ENCODE measurements around the gene FHL1.

DNA sequence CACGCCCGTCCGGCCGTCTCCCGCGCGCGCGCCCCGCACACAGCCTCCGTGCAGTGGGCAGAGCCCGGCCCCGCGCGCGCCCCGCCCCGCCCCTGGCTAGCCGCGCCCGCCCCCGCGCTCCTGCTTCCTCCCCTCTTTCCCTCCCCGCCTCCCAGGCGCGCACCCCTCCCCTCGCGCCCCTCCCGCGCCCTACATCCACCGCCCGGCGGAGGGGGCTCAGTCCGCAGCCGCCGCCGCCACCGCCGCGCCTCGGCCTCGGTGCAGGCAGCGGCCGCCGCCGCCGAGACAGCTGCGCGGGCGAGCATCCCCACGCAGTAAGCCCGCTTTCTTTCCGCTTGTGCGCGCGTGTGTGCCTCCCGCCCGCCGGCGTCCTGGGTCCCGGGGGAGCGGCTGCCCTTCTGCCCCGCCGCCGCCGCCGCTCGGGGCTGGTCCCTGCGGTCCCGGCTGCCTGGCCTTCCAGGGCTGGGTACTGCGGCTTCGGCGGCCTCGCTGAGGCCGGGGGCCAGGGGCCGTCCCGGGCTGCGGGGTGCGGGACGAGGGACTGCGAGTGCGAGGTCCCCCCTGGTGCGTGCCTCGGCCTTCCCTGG, at the start of gene FHL1:
- no peak for TF ChIP-seq CTCF (IDR thresholded peaks at IDR 0.05; ENCODE audit: low read depth, low read length, missing input control)
- TF ChIP-seq RXRA (IDR thresholded peaks at IDR 0.05), result no peak
- TF ChIP-seq YY1 (IDR thresholded peaks at IDR 0.05), result no peak
- TF ChIP-seq MAX (IDR thresholded peaks at IDR 0.05), result no peak
- no peak for TF ChIP-seq JUND (IDR thresholded peaks at IDR 0.05)
- TF ChIP-seq RAD21 (IDR thresholded peaks at IDR 0.05), result no peak
- TF ChIP-seq FOXA1 (IDR thresholded peaks at IDR 0.05), result no peak
- TF ChIP-seq EGR1 (IDR thresholded peaks at IDR 0.05; ENCODE audit: low read depth in 2 of 2), result no peak
- no peak for TF ChIP-seq REST (IDR thresholded peaks at IDR 0.05)
- TF ChIP-seq NR2F2 (IDR thresholded peaks at IDR 0.05), result no peak
- TF ChIP-seq TAF1 (conservative IDR thresholded peaks at IDR 0.05), result no peak
- TF ChIP-seq GABPA (IDR thresholded peaks at IDR 0.05 in 1 of 2, conservative IDR thresholded peaks at IDR 0.05 in 1 of 2), result no peak
- no peak for TF ChIP-seq SP1 (IDR thresholded peaks at IDR 0.05)
